HG03064 (cell line): ENCODE data around the gene R3HCC1L.
"Not testable (repeated sequence)": the region's sequence is repeated elsewhere in the genome, so short reads cannot be mapped to it uniquely, and the experiment has no call there.

ENCODE experiments used
- ATAC-seq: cut with Tn5 transposase; IDR thresholded peaks from one replicate; pipeline ENCODE4 v1.9.1; 2021; ENCODE audit warnings: low read depth; ENCODE audit not compliant: unreplicated experiment

The R3HCC1L gene

DNA sequence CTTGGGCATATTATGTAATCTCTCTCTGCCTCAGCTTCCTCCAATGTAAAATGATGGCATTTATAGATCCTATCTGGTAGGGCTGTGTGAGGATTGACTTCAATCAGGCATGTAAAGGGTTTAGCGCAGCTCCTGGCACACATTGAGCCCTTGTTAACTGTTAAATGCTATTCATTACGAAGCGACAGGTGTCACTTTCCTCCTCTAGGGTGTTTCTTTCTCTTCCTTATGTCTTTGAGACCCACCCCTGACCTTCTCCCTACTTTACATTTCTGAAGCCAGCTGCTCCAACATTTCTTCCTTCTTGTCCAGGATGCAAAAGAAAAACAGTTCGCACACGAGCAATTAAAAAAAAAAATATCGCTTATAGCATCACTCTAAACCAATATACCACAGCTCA is 5.7 kb upstream of the R3HCC1L start:
- ATAC-seq = no peak

DNA sequence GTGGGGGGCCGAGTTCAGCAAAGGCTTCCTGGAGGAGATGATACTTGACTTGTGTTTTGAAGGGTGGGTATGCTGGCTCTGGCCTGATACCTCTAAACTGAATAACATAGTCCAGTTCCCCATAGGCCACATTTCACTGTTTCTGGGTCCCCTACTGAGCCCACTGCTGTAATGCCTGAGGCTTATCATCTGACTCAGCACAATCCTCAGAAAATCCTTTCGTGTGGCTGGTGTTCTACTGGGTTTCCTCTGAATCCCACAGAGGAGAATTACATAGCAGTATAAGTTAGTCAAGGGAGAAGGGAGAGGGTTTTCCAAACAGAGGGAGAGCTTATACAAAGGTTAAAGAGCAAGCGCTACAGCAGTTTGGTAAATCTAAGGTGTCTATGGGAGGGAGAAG is 2.8 kb upstream of the R3HCC1L start:
- no peak for ATAC-seq

GRCh38 chr10:98133075-98133752 is 1.2 kb upstream of the R3HCC1L start:
- ATAC-seq = peak; percentile 44

- no peak for ATAC-seq
These were observed 383 bp upstream of the R3HCC1L start for GRCh38 chr10:98134117-98134430.

DNA sequence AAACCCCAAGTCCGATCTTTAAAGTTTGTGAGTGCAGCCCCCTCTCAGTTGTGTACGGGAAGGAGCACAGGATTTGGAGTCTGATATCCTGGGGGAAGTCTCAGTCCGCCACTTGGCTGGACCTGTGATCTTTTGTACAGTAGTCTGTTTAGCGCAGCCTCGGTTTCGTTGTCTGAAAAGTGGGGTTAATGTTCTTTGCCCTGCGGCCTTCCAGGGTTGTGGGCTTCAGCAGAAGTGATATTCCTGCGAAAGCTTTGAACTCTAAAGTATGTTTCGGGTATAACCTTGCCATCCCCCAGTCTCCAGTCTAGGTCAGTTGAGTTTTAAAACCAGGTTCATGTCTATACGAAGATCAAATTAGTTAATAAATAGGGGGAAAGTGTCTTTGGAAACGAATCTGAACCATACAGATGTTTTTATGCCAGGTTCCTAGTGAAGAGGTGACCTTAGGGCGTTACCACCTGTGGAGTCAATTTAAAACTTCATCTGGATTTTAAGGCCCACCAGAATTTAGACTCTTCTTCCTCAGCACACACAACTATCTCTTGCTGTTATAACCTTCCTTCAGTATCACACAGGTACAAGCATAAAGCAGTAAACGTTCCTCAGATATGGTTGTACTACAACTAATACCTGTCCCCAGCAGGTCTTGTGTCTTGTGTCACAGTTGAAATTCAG is 904 bp downstream of the R3HCC1L start:
- ATAC-seq = no peak

DNA sequence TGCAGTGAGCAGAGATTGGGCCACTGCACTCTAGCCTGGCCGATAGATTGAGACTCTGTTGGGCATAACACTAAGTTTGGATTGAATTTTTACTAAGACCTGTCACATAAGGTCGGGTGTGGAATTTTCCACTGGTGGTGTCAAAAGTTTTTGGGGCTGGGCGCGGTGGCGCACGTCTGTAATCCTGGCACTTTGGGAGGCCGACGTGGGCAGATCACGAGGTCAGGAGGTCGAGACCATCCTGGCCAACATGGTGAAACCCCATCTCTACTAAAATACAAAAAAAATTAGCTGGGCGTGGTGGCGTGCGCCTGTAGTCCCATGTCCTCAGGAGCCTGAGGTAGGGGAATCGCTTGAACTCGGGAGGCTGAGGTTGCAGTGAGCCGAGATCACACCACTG is 2.3 kb downstream of the R3HCC1L start:
- ATAC-seq = not testable (repeated sequence)

DNA sequence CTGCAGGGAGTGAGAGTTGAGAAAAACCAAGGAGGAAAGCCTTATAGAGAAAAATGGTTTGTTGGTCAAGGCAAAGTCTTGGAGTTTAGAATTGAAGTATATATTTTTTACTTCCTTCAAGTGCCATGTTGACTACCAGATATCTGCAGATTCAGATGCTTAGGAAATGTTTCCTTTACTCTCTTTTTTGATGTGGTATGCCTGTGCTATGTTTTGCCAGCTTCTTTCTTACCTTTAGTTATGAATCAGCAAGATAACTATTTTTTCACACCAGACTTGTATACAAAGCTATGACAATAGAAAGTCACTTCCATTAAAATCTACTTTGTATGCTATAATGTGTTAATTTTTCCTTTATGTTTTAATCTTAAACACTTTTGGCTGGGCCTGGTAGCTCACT is 3.6 kb downstream of the R3HCC1L start:
- ATAC-seq = no peak

DNA sequence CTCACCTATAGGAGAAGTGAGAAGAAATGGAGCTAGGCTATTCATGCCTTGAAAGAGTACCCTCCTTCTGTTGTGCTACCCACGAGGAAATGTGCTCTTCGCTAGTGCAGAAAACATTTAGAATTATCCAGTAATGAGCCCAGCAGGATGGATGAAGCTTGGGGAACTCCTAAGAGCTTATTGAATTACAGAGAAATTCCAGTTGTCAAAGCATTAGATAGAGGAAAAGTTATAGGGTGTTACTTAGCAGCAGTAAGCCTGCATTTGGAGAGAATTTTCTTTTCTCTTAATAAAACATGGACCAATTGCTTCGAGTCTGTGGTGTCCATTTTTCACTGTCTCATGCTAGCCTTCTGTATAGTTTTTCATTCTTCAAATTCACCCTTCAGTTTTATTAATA is 5.0 kb downstream of the R3HCC1L start:
- ATAC-seq = no peak

DNA sequence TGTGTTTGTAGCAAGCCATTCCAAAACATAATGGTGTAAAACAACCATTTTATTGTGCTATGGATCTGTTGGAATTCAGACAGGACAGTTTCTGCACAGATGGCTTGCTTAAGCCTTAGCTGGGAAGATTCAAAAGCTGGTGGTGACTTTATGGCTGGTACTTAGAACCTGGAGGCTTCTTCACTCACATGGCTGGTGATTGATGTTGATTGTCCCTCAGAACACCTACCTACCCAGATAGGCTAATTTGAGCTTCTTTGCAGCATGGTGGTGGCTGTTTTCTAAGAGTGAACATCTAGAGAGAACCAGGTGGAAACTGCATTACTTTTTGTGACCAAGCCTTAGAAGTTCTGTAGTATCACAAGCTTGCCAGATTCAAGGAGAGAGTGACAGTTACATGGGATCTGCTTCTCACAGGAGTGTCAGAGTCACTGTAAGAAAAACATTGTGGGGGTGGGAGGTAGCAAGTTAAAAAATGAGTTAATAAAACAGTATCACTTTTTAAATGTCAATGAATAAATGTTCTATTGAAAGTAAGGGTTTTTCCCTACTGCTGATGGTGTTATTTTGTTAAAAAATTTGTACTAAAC is 7.1 kb downstream of the R3HCC1L start:
- no peak for ATAC-seq

- ATAC-seq = no peak
These were observed 10.5 kb downstream of the R3HCC1L start for GRCh38 chr10:98144985-98145384.

DNA sequence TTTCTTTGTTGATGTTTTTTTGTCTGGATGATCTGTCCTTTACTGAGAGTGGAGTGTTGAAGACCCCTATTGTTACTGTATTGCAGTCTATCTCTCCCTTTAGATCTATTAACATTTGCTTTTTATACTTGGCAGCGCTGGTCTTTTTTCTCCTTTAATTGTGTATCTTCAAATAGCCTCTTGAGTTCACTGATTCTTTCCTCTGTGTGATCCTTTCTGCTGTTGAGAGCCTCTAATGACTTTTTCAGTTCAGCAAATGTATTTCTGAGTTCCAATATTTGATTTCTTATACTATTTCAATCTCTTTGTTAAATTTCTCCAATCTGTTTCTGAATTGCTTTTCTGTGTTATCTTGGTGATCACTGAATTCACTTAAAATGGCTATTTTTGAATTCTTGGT is 15.4 kb downstream of the R3HCC1L start:
- no peak for ATAC-seq

DNA sequence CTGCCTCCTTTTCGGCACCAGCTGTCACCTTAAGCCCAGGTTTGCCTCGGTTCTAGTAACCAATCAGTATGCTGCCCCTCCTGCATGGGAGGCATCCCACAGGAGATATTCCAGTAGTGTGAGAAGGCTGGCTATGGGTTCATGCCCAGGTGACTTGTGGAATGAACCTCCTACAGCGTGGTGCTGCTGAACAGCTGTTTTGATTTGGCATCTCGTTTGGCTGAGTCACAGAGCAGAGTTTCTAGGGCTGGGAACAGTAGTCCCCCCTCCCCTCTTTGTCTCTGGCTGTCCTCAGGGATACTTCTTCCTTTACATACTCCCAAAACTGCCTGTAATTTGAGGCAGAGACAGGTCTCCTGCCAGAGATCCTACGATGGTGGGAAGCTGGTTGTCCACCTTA is 16.1 kb downstream of the R3HCC1L start:
- ATAC-seq = no peak

GRCh38 chr10:98152778-98153177 is 18.3 kb downstream of the R3HCC1L start:
- not testable (repeated sequence) for ATAC-seq

- not testable (repeated sequence) for ATAC-seq
These were observed 18.9 kb downstream of the R3HCC1L start for GRCh38 chr10:98153213-98153958.

GRCh38 chr10:98154076-98154475 is 19.6 kb downstream of the R3HCC1L start:
- ATAC-seq = no peak

- no peak for ATAC-seq
These were observed 24.1 kb downstream of the R3HCC1L start for GRCh38 chr10:98158576-98158975.

DNA sequence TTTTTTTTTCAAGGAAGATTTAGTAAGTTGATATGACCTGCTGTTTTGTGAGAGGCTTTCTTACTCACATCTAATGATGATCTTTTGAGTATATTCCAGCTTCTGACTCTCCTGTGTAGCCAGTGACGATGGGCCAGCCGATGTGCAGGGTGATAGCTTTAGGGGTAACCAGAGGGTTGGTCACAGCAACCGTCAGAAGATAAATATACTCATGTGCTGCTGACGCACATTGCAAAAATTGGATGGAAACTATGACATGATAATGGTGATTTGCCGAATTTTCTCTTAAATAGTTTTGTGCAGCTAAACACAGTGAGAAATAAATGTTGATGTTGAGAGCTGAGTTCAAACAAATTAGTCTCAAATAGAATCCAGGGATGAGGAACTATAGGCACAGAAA is 29.5 kb downstream of the R3HCC1L start:
- ATAC-seq = no peak

DNA sequence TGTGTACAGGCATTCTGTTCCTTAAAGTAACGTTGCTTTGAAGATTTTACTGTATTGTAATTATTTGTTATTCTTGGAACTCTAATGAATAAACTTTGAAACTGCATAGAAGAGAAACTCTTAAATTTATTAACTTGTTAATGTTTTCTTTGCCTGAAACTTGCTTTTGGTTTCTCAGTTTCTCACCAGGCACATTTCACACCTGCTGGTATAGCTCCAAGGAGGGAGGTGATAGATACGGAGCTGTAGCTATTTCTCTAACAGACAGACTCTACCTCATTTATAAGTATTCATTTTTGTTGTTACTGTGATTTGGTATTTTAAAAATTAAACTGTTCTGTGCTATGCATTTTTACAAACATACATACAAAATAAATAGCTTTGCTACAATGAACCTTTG is 32.7 kb downstream of the R3HCC1L start:
- peak; percentile 72 for ATAC-seq

- ATAC-seq = peak; percentile 62
These were observed 33.7 kb downstream of the R3HCC1L start for GRCh38 chr10:98168147-98168546.

- ATAC-seq = no peak
These were observed 34.3 kb downstream of the R3HCC1L start for GRCh38 chr10:98168766-98169165.

GRCh38 chr10:98169379-98169778 is 34.9 kb downstream of the R3HCC1L start:
- ATAC-seq = no peak
